ENCODE results near the gene BRSK2. TPM values are rescaled to one million over a fixed set of nuclear protein-coding genes. Genes with fewer than 3 reads are reported as not detected.

The BRSK2 gene
- total RNA-seq, 4 donors from 2014 or later = 1.4 to 8.6 (median 2.0) TPM

DNA sequence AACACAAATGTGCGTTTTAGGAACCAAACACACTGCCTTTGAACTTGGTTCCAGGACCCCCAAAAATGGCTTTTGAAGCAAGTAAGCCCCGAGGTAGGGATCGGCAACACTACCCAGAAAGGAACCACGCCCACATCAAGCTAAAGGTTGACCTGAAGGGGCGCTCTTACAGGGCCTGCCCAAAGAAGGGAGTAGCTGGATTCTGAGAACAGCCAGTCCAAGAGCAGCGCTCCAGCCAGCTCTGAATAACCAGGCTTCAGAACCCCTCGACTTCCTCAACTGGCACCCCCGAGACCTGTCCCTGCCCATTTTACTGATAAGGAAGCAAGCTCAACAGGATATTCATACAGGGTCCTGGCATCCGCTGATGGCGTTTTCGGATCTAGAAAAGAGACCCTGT lies 115.7 kb downstream of the BRSK2 start:
- Histone ChIP-seq H3K4me1 (peaks cover 0 to 97% (median 68%) of the 10 kb centered on the region in 3 donors), H3K27ac (no peak overlapping the region), H3K36me3 (no peaks in the 10 kb centered on the region), H3K27me3 (no peaks in the 10 kb centered on the region), H3K4me3 (no peak overlapping the region), H3K9me3 (no peaks in the 10 kb centered on the region)
- ATAC-seq = no peak
- WGBS, 2 donors (ENCODE audit: low coverage in 1 of 2) = 70% methylated on average over 5 of the region's 11 CpGs; no CpG with 5 or more reads in 1 of the 2 donors
- no peak for TF ChIP-seq EP300 (IDR thresholded peaks at IDR 0.05)
- TF ChIP-seq POLR2A (IDR thresholded peaks at IDR 0.05) = no peak

DNA sequence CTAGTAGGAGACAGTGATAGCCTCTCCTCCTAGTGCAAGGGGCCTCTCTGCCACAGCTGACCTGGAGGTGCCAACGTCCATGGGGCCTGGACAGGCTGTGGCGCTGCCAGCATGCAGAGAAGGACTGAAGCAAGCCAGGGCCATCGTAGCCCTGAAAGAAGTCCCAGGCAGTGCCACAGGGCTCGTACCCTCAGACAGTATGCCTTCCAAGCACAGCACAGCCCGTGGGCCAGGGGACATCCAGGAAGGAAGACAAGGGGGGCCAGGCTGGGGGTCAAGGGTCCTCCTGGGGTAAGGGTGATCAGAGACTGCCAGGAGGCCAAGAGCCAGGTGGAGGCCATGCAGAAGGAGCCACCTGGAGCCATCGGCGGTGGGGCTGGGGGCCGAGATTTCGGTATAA lies 117.2 kb downstream of the BRSK2 start:
- Histone ChIP-seq H3K27ac (peak overlapping the region in 2 of 4 donors; percentile 45 to 66), H3K9me3 (no peaks in the 10 kb centered on the region), H3K4me1 (peaks cover 0 to 91% (median 65%) of the 10 kb centered on the region in 3 donors), H3K36me3 (no peaks in the 10 kb centered on the region), H3K27me3 (no peaks in the 10 kb centered on the region), H3K4me3 (no peak overlapping the region)
- 66 to 94% methylated on average over 4 to 7 of the region's 9 CpGs for WGBS, 2 donors (ENCODE audit: low coverage in 1 of 2)
- ATAC-seq = no peak
- TF ChIP-seq POLR2A (IDR thresholded peaks at IDR 0.05) (no peak), EP300 (IDR thresholded peaks at IDR 0.05) (no peak), POLR2AphosphoS5 (IDR thresholded peaks at IDR 0.05) (no peak)
- TF ChIP-seq, protein P1, sequence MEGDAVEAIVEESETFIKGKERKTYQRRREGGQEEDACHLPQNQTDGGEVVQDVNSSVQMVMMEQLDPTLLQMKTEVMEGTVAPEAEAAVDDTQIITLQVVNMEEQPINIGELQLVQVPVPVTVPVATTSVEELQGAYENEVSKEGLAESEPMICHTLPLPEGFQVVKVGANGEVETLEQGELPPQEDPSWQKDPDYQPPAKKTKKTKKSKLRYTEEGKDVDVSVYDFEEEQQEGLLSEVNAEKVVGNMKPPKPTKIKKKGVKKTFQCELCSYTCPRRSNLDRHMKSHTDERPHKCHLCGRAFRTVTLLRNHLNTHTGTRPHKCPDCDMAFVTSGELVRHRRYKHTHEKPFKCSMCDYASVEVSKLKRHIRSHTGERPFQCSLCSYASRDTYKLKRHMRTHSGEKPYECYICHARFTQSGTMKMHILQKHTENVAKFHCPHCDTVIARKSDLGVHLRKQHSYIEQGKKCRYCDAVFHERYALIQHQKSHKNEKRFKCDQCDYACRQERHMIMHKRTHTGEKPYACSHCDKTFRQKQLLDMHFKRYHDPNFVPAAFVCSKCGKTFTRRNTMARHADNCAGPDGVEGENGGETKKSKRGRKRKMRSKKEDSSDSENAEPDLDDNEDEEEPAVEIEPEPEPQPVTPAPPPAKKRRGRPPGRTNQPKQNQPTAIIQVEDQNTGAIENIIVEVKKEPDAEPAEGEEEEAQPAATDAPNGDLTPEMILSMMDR (IDR thresholded peaks at IDR 0.05) = no peak

DNA sequence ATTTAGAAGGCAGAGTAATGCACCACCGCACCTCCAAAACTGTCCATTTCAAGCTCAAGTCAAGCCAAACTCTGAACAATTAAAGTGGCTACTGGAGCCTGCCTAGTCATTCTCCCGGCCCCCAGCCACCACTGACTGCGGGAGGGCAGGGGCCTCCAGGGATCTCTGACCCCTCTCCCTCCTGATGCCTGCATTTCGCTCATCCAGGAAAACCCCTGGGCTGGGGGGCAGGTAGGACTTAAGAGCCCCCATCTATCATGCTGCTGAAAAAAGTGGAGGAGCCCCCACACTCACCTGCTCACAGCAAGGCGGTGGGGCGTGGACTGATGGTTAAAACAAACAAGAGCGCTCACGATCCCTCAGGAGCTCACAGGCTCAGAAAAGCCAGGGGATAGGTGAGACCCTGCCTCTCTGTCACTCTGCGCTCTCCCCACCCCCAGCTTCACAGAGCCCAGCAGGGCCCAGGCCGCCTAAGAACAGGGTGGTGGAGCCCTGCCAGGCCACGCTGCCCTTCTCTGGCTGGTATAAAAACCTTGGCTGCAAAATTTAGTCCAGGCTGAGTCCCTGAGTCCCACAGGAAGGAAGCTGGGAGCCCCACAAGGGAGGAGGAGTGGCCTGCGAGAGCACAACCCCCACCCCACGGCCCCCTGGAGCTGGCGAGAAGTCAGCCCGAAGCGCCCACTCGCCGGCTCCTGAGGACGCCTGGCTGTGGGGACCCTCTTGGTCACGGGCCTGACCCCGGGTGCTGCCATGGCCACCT lies 117.8 kb downstream of the BRSK2 start:
- TF ChIP-seq, protein P1 (IDR thresholded peaks at IDR 0.05) = no peak
- TF ChIP-seq POLR2AphosphoS5 (IDR thresholded peaks at IDR 0.05) = no peak
- TF ChIP-seq EP300 (IDR thresholded peaks at IDR 0.05) = no peak
- no peak for TF ChIP-seq POLR2A (IDR thresholded peaks at IDR 0.05)
- whole genome bisulfite sequencing, 2 donors (ENCODE audit: low coverage in 1 of 2) = 57% methylated on average over 5 of the region's 21 CpGs; no CpG with 5 or more reads in 1 of the 2 donors
- Histone ChIP-seq H3K27me3 (no peaks in the 10 kb centered on the region), H3K4me1 (peaks cover 0 to 91% (median 60%) of the 10 kb centered on the region in 3 donors), H3K4me3 (no peak overlapping the region), H3K9me3 (no peaks in the 10 kb centered on the region), H3K27ac (peak overlapping the region in 3 of 4 donors; percentile 17 to 66 (median 45)), H3K36me3 (no peaks in the 10 kb centered on the region)
- ATAC-seq = peak; percentile 14

DNA sequence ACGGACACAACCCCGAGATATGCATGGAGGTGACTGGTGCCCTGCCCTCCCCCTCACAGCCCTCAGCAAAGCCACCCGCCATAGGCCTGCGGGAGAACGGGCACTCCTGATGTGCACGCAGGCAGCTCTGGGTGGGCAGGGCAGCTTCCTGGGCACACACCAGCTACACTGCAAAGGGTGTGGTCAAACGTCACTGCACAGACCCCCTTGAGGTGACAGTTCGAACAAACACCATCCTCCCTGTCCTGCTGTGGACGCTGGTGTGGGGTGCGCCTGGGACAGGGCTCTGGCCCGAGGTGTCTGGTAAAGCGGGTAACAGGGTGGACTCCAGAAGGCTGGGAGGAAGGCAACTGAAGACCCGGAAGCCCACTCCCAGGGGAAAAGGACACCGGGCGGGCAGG lies 118.8 kb downstream of the BRSK2 start:
- ATAC-seq = no peak
- no peaks in the 10 kb centered on the region for H3K36me3 ChIP-seq

DNA sequence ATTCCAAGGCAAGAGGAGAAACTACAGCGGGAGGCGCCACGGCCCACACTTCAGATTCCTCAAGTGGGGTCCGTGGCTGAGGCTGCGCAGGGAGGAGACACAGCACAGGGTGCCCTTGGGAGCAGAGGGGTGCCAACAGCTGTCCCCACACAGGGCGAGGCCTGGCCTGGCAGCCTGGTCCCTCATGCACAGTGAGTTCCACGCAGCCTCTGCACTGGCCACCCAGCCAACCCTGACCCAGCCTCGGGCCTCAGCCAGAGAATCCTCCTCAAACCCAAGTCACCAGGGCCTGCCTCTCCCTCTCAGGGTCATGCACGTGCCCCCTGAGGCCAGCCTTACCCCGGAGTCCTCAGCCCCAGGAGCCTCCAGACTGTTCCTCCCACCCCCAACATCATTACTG lies 119.3 kb downstream of the BRSK2 start:
- no peaks in the 10 kb centered on the region for H3K36me3 ChIP-seq
- H3K27me3 ChIP-seq = no peaks in the 10 kb centered on the region
- peak overlapping the region in 2 of 4 donors; percentile 9 to 49 for H3K27ac ChIP-seq
- ATAC-seq = no peak
- TF ChIP-seq EP300 (IDR thresholded peaks at IDR 0.05) = no peak
- TF ChIP-seq POLR2AphosphoS5 (IDR thresholded peaks at IDR 0.05) = no peak
- no peak for TF ChIP-seq POLR2A (IDR thresholded peaks at IDR 0.05)
- TF ChIP-seq, protein P1 (IDR thresholded peaks at IDR 0.05) = no peak
- peaks cover 0 to 90% (median 53%) of the 10 kb centered on the region in 3 donors for H3K4me1 ChIP-seq
- H3K9me3 ChIP-seq = no peaks in the 10 kb centered on the region
- 40% methylated on average over 1 of the region's 10 CpGs; no CpG with 5 or more reads in 1 of the 2 donors for WGBS, 2 donors (ENCODE audit: low coverage in 1 of 2)
- H3K4me3 ChIP-seq = no peak overlapping the region

More for the DNA sequence above, 118.8 kb downstream of the BRSK2 start:
- no peaks in the 10 kb centered on the region for H3K9me3 ChIP-seq
- no peak overlapping the region for H3K4me3 ChIP-seq
- peaks cover 0 to 90% (median 53%) of the 10 kb centered on the region in 3 donors for H3K4me1 ChIP-seq
- H3K27ac ChIP-seq = no peak overlapping the region
- H3K27me3 ChIP-seq = no peaks in the 10 kb centered on the region
- TF ChIP-seq, protein P1 (IDR thresholded peaks at IDR 0.05) = no peak
- TF ChIP-seq EP300 (IDR thresholded peaks at IDR 0.05) (no peak), POLR2A (IDR thresholded peaks at IDR 0.05) (no peak), POLR2AphosphoS5 (IDR thresholded peaks at IDR 0.05) (no peak)
- WGBS, 2 donors (ENCODE audit: low coverage in 1 of 2) = 38% methylated on average over 3 of the region's 15 CpGs; no CpG with 5 or more reads in 1 of the 2 donors

All from gastroesophageal sphincter (tissue), 4 donors.